H9 (cell line): ENCODE data around the gene OR5I1. TPM values are rescaled to one million over a fixed set of nuclear protein-coding genes. Genes with fewer than 3 reads are reported as not detected.

Experiments
- total RNA-seq: library from RNA; stranded (reverse); gene quantifications from 2 replicates; pipeline ENCODE4 v1.2.1, GENCODE V29; 2021

Gene OR5I1
- total RNA-seq, 1 experiment from 2014 or later = not detected

Other genes starting within 250 kb of the OR5I1 start
- not detected in 2 replicates for gene OR5D13, start 163.0 kb downstream of the OR5I1 start, total RNA-seq
- not detected in 2 replicates for gene OR5D14, start 140.8 kb downstream of the OR5I1 start, total RNA-seq
- gene OR5L1, start 125.0 kb downstream of the OR5I1 start, total RNA-seq = not detected in 2 replicates
- gene OR5D18, start 116.8 kb downstream of the OR5I1 start, total RNA-seq = not detected in 2 replicates
- gene OR5L2, start 109.2 kb downstream of the OR5I1 start, total RNA-seq = not detected in 2 replicates
- gene OR5D16, start 97.6 kb downstream of the OR5I1 start, total RNA-seq = not detected in 2 replicates
- not detected in 2 replicates for gene TRIM51, start 53.1 kb downstream of the OR5I1 start, total RNA-seq
- not detected in 2 replicates for gene OR5W2, start 21.8 kb downstream of the OR5I1 start, total RNA-seq
- not detected in 2 replicates for gene OR10AG1, start 33.5 kb upstream of the OR5I1 start, total RNA-seq
- not detected in 2 replicates for gene OR5F1, start 58.2 kb upstream of the OR5I1 start, total RNA-seq
- gene OR5AS1, start 91.3 kb upstream of the OR5I1 start, total RNA-seq = not detected in 2 replicates
- gene OR8I2, start 156.9 kb upstream of the OR5I1 start, total RNA-seq = not detected in 2 replicates
- not detected in 2 replicates for gene OR8H2, start 167.3 kb upstream of the OR5I1 start, total RNA-seq
- not detected in 2 replicates for gene OR8H3, start 186.0 kb upstream of the OR5I1 start, total RNA-seq
- not detected in 2 replicates for gene OR8J3, start 203.8 kb upstream of the OR5I1 start, total RNA-seq
- gene OR8K5, start 223.9 kb upstream of the OR5I1 start, total RNA-seq = not detected in 2 replicates
- gene OR5J2, start 240.2 kb upstream of the OR5I1 start, total RNA-seq = not detected in 2 replicates